ENCODE results near the gene PHKG2. TPM values are rescaled to one million over a fixed set of nuclear protein-coding genes. Genes with fewer than 3 reads are reported as not detected.

PHKG2 gene
- total RNA-seq, 1 donor: 40.9 TPM

- no peak for DNase-seq (ENCODE audit: low read depth in 2 of 3, low spot score in 2 of 3)
These were observed 7.9 kb downstream of the PHKG2 start for GRCh38 chr16:30755955-30756780.

DNA sequence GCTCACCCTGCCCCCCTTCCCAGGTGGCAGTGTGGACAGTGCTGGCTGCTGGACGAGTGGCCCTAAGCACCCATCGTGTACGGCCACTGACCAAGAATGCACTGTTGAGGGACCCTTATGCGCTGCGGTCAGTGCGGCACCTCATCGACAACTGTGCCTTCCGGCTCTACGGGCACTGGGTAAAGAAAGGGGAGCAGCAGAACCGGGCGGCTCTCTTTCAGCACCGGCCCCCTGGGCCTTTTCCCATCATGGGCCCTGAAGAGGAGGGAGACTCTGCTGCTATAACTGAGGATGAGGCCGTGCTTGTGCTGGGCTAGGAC is 8.5 kb downstream of the PHKG2 start:
- DNase-seq (ENCODE audit: low read depth in 2 of 3, low spot score in 2 of 3): no peak

GRCh38 chr16:30757316-30757715 is 9.1 kb downstream of the PHKG2 start:
- no peak for DNase-seq (ENCODE audit: low read depth in 2 of 3, low spot score in 2 of 3)

DNA sequence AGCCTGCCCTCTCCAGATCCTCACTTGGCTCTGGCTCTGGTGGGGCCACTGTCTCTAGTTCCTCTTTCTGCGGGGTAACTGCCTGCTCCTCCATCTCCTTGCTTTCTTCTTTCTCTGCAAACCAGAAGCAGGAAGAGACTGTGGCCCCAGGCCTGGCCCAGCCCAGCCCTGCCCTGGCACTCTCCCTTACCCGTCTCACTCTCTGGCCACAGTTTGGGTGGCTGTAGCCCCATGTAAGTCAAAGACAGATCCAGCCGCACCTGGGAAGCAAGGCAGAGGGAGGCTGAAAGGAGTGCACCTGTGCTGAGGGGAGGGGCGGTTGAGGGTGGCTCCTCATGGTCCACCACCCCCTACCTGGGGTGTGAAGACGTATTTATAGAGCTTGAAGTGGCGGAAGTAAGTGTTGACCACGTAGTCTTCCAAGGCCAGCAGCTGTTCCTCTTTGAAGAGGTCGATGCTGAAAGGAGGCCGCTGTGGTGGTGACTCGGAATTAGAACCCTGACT is 10.8 kb downstream of the PHKG2 start:
- DNase-seq (ENCODE audit: low read depth in 2 of 3, low spot score in 2 of 3): peak in 2 of 3 donors; percentile 51 to 75

DNA sequence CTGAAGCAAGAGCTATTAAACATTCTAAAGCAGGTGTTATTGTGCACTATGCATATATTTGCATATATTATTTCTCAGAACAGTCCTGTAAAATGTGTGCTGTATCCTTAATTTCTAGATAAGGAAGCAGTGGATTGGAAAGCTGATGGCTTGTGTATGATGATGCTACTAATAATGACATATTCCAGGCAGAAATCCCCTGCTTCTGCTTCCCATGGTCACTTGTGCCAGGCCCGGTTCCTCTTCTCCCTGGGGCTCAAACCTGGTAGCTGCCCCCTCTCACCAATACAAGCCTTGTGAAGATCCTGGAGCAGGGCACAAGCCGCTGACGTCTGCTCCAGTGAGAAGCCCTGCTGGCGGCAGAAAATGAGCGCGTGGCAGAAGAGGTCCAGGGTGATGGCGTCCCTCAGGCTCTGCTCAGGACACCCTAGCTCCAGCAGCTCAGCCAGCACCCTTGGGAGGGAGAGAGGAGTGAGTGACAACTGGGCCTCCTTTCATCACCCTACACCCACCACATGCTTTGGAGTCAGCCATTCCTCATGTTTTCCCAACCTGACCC is 11.9 kb downstream of the PHKG2 start:
- DNase-seq (ENCODE audit: low read depth in 2 of 3, low spot score in 2 of 3): no peak

DNA sequence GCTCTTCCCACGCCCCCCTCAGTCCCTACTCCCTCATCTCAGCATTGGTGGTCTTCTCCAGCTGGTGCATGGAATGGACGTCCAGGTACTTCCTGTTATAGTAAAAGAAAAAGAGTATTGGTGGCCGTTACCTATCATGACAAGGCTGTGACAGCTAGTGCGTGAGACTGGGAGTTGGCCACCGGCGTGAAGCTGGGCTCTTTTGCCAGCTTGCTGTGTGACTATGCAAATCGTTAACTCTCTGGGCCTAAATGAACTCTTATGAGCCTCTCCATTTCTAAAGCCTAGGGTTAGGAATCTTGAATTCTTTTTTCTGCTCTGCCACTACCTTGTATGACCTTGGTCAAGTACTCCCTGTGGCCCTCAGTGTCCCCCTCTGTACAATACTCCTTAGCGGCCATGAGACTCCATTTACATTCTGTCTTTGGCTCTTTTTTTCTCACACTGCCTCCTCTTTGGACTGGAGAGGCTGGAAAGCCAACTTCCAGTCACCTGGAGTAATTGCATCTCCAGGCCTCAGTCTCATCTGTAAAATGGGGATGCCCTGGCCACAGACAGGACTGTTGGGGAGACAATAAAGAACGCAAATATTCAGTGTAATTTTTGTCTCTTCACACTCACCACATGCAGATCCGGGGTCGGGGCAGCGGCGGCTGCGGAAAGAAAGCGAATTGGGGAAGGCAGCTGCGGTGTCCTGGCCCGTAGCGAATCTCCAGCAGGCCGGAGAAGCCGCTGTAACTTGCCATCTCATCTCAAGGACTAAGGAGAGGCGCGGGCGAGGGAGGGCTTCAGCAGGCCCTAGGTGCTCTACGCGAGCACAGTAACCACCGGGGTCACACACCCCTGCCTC is 12.6 kb downstream of the PHKG2 start:
- peak in 1 of 3 donors; percentile 53 for DNase-seq (ENCODE audit: low read depth in 2 of 3, low spot score in 2 of 3)

GRCh38 chr16:30761427-30761927 is 13.3 kb downstream of the PHKG2 start:
- DNase-seq (ENCODE audit: low read depth in 2 of 3, low spot score in 2 of 3): peak in 1 of 3 donors; percentile 60

GRCh38 chr16:30761928-30762902 is 14.0 kb downstream of the PHKG2 start, which contains the start of the genes CFAP119 and RNF40:
TSS of gene CFAP119 (minus strand) at chr16:30762062. CDS start at chr16:30761748, 314 bp downstream.
TSS of gene RNF40 (plus strand) at chr16:30762322. CDS start at chr16:30762546, 224 bp downstream.
- peak; percentile 79 to 97 (median 96) for DNase-seq (ENCODE audit: low read depth in 2 of 3, low spot score in 2 of 3)

DNA sequence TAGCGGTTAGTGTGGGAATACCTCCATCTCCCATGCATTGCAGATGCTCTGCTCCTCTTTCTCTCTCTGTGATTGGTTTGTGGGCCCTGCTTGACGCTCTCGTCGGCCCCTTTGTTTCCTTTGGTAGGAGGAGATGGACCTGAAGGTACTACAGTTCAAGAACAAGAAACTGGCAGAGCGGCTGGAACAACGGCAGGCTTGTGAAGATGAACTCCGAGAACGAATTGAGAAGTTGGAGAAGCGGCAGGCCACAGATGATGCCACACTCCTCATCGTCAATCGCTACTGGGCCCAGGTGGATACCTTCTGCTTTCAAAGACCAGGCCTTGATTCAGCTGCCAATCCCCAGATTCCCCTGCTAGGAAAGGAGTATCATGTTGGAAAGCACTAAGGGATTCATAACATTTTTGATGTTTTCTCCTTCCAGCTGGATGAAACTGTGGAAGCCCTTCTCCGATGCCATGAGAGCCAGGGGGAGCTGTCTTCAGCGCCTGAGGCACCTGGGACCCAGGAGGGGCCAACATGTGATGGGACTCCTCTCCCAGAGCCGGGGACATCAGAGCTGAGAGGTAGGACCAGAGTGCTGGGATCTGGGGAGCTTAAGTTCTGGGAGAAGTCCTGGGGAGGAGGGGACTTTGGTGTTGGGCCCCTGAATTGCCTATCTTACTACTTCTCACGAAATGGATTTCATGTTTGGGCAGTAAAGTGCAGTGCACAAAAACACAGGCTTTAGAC is 14.9 kb downstream of the PHKG2 start:
- DNase-seq (ENCODE audit: low read depth in 2 of 3, low spot score in 2 of 3): no peak

GRCh38 chr16:30764086-30764485 is 15.9 kb downstream of the PHKG2 start:
- no peak for DNase-seq (ENCODE audit: low read depth in 2 of 3, low spot score in 2 of 3)

- no peak for DNase-seq (ENCODE audit: low read depth in 2 of 3, low spot score in 2 of 3)
These were observed 16.7 kb downstream of the PHKG2 start for GRCh38 chr16:30764816-30765465.

- no peak for DNase-seq (ENCODE audit: low read depth in 2 of 3, low spot score in 2 of 3)
These were observed 18.1 kb downstream of the PHKG2 start for GRCh38 chr16:30766206-30766932.

- no peak for DNase-seq (ENCODE audit: low read depth in 2 of 3, low spot score in 2 of 3)
These were observed 18.7 kb downstream of the PHKG2 start for GRCh38 chr16:30766933-30767284.

- DNase-seq (ENCODE audit: low read depth in 2 of 3, low spot score in 2 of 3): no peak
These were observed 19.7 kb downstream of the PHKG2 start for GRCh38 chr16:30767767-30768465.

DNA sequence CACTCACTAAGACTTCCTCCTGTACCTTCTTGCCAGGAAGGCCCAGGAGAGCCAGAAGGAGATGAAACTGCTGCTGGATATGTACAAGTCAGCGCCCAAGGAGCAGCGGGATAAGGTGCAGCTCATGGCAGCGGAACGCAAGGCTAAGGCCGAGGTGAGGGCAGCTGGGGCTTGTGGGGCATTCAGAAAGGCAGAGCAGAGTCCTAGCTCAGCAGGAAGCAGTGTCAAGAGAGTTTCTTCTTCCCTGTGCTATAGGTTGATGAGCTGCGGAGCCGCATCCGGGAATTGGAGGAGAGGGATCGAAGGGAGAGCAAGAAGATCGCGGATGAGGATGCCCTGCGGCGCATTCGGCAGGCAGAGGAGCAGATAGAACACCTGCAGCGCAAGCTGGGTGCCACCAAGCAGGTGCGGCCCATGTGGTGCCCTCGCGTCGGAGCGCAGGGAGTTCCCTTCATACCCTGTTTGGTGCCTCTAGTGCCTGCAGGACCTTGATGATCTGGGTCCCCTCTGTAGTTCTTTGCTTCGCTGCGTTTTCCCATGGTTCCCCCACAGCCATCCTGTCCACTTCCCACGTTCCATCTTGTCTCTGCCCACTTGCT is 20.5 kb downstream of the PHKG2 start:
- DNase-seq (ENCODE audit: low read depth in 2 of 3, low spot score in 2 of 3): no peak

- DNase-seq (ENCODE audit: low read depth in 2 of 3, low spot score in 2 of 3): no peak
These were observed 21.3 kb downstream of the PHKG2 start for GRCh38 chr16:30769379-30770089.

Data from hematopoietic multipotent progenitor cell (in vitro differentiated cells).